GM23338 (cell line): ENCODE results near the gene TAOK2. TPM values are rescaled to one million over a fixed set of nuclear protein-coding genes. Genes with fewer than 3 reads are reported as not detected.

Experiments used
- ATAC-seq: fragments of 200-7000 bp; cut with Tn5 transposase; 3 replicates; pipeline ENCODE4 v1.9.1; 2020
- DNase-seq: peaks from one replicate; pipeline ENCODE4 v3.0.0-alpha.2; 2015; ENCODE audit warnings: low spot score
- H2AFZ ChIP-seq: fragments of 200-600 bp; sonication (generic); 2 replicates; pipeline ENCODE4 v1.8.0; 2016; ENCODE audit warnings: antibody characterized with exemption, mild to moderate bottlenecking, moderate library complexity
- H3F3A ChIP-seq: fragments of 200-600 bp; sonication (generic); replicated peaks from 2 replicates; pipeline ENCODE4 v1.8.0; 2017; ENCODE audit warnings: antibody characterized with exemption, mixed run types, low read depth
- H3K27ac ChIP-seq: fragments of 200-600 bp; sonication (generic); 2 replicates; pipeline ENCODE4 v1.6.1; 2016; ENCODE audit warnings: low read depth
- H3K27me3 ChIP-seq: fragments of 200-600 bp; sonication (generic); 2 replicates; pipeline ENCODE4 v1.8.0; 2016; ENCODE audit warnings: mild to moderate bottlenecking, mixed run types, moderate library complexity; ENCODE audit not compliant: insufficient read depth
- H3K36me3 ChIP-seq: fragments of 200-600 bp; sonication (generic); 2 replicates; pipeline ENCODE4 v1.8.0; 2016; ENCODE audit warnings: mild to moderate bottlenecking; ENCODE audit not compliant: insufficient read depth
- H3K4me1 ChIP-seq: fragments of 200-600 bp; sonication (generic); 2 replicates; pipeline ENCODE4 v1.8.0; 2016; ENCODE audit warnings: mild to moderate bottlenecking, moderate library complexity; ENCODE audit not compliant: insufficient read depth
- H3K4me2 ChIP-seq: fragments of 200-600 bp; sonication (generic); 2 replicates; pipeline ENCODE4 v1.7.1; 2017; ENCODE audit warnings: mixed run types
- H3K4me3 ChIP-seq: fragments of 200-600 bp; sonication (generic); 2 replicates; pipeline ENCODE4 v1.6.1; 2016; ENCODE audit warnings: mixed run types
- H3K79me2 ChIP-seq: fragments of 200-600 bp; sonication (generic); replicated peaks from 2 replicates; pipeline ENCODE4 v1.8.0; 2017; ENCODE audit warnings: mild to moderate bottlenecking; ENCODE audit not compliant: insufficient read depth
- H3K9me2 ChIP-seq: fragments of 200-600 bp; sonication (generic); 2 replicates; pipeline ENCODE4 v1.8.0; 2017; ENCODE audit not compliant: insufficient read depth
- H4K20me1 ChIP-seq: fragments of 200-600 bp; sonication (generic); replicated peaks from 2 replicates; pipeline ENCODE4 v1.8.0; 2017; ENCODE audit warnings: mild to moderate bottlenecking; ENCODE audit not compliant: insufficient read depth
- H3K27ac Mint-ChIP-seq: 2 replicates; pipeline ENCODE4 v1.8.0; 2020; ENCODE audit warnings: inconsistent platforms, mild to moderate bottlenecking, moderate library complexity, mixed read lengths
- H3K27me3 Mint-ChIP-seq: 3 replicates; pipeline ENCODE4 v1.8.0; 2022; ENCODE audit warnings: low read depth, mild to moderate bottlenecking, moderate library complexity, mixed read lengths, inconsistent platforms; ENCODE audit not compliant: insufficient read depth, poor library complexity
- H3K36me3 Mint-ChIP-seq: 3 replicates; pipeline ENCODE4 v1.8.0; 2021; ENCODE audit warnings: low read depth, mild to moderate bottlenecking, inconsistent platforms, moderate library complexity, mixed read lengths
- H3K4me1 Mint-ChIP-seq: 3 replicates; pipeline ENCODE4 v1.8.0; 2020; ENCODE audit warnings: mild to moderate bottlenecking, inconsistent platforms, mixed read lengths
- H3K4me3 Mint-ChIP-seq: 3 replicates; pipeline ENCODE4 v1.8.0; 2021; ENCODE audit warnings: moderate library complexity, mild to moderate bottlenecking, inconsistent platforms, mixed read lengths
- H3K9me3 Mint-ChIP-seq: 3 replicates; pipeline ENCODE4 v1.8.0; 2020; ENCODE audit warnings: moderate library complexity, mild to moderate bottlenecking, inconsistent platforms, mixed read lengths
- CREB1 ChIP-seq: fragments of 250-450 bp; sonication (Bioruptor Pico); IDR thresholded peaks from 2 replicates; pipeline ENCODE4 v1.5.0; 2020; ENCODE audit warnings: low read depth, mild to moderate bottlenecking, moderate library complexity
- ETS1 ChIP-seq: IDR thresholded peaks from 2 replicates; pipeline ENCODE4 v1.6.1; 2016; ENCODE audit warnings: antibody characterized with exemption
- EZH2phosphoT487 ChIP-seq: fragments of 200-600 bp; sonication (generic); IDR thresholded peaks from one replicate; pipeline ENCODE4 v1.8.1; 2018; ENCODE audit warnings: antibody characterized with exemption; ENCODE audit not compliant: unreplicated experiment
- NANOG ChIP-seq: IDR thresholded peaks from 2 replicates; pipeline ENCODE4 v1.6.1; 2016; ENCODE audit warnings: antibody characterized with exemption, borderline replicate concordance
- POLR2AphosphoS5 ChIP-seq: IDR thresholded peaks from 2 replicates; pipeline ENCODE4 v1.6.1; 2016; ENCODE audit warnings: antibody characterized with exemption, low read depth
- STAT1 ChIP-seq: IDR thresholded peaks from one replicate; pipeline ENCODE4 v1.6.1; 2016; ENCODE audit warnings: antibody characterized with exemption; ENCODE audit not compliant: unreplicated experiment
- polyA plus RNA-seq: library from polyadenylated mRNA; unstranded; fragments of >200 nt; fragmentation: Nextera tagmentation; extraction: Ambion mirVana; gene quantifications from 2 replicates; pipeline ENCODE4 v1.2.1, GENCODE V29; 2016
- total RNA-seq: library from RNA; depleted of rRNA; stranded (reverse); fragments of >200 nt; shearing (Covaris generic); gene quantifications from 2 replicates; pipeline ENCODE4 v1.2.3, GENCODE V29; 2014
- TF ChIP-seq, protein P1 (sequence below): fragments of 250-450 bp; sonication (Bioruptor Pico); IDR thresholded peaks from 2 replicates; pipeline ENCODE4 v1.5.0; 2020; ENCODE audit warnings: mild to moderate bottlenecking, moderate library complexity

TAOK2 gene
- total and polyA plus RNA-seq, 2 experiments from 2014 or later = 8.8 to 45.2 TPM

- H3F3A ChIP-seq = peaks cover 20% of the 10 kb centered on the region
- H3K4me3 ChIP-seq = peak within 1 kb of the TSS; percentile 94
- peaks cover 15% of the 10 kb centered on the region for H3K4me1 ChIP-seq
- Mint-ChIP-seq H3K4me3 (peak within 1 kb of the TSS; percentile 98), H3K36me3 (peaks cover 39% of the 10 kb centered on the region), H3K27me3 (peaks cover 13% of the 10 kb centered on the region), H3K4me1 (peaks cover 25% of the 10 kb centered on the region), H3K9me3 (peaks cover 2% of the 10 kb centered on the region; the same call in 2 of the 3 replicates), H3K27ac (peak within 1 kb of the TSS; percentile 98)
- ATAC-seq (peak; percentile 42), DNase-seq (peak; percentile 91)
- H4K20me1 ChIP-seq = peaks cover 8% of the 10 kb centered on the region; the same call in 1 of the 2 replicates
- H3K27ac ChIP-seq = peak within 1 kb of the TSS; percentile 82
- peak within 1 kb of the TSS; percentile 94 for H3K4me2 ChIP-seq
- no peaks in the 10 kb centered on the region for H3K9me2 ChIP-seq
- H2AFZ ChIP-seq = peak within 1 kb of the TSS; percentile 98
- H3K36me3 ChIP-seq = peaks cover 5% of the 10 kb centered on the region; the same call in 1 of the 2 replicates
- no peak for TF ChIP-seq STAT1
- peak; percentile 61 for TF ChIP-seq POLR2AphosphoS5
- peaks cover 7% of the 10 kb centered on the region; the same call in 1 of the 2 replicates for H3K79me2 ChIP-seq
- H3K27me3 ChIP-seq = no peaks in the 10 kb centered on the region
Observed at GRCh38 chr16:29995324-29995910, 21.7 kb downstream of the TAOK2 start, which contains the start of gene HIRIP3. Gene HIRIP3, minus strand, starts transcription at chr16:29995617. Its CDS starts 12 bp downstream, at chr16:29995605.

DNA sequence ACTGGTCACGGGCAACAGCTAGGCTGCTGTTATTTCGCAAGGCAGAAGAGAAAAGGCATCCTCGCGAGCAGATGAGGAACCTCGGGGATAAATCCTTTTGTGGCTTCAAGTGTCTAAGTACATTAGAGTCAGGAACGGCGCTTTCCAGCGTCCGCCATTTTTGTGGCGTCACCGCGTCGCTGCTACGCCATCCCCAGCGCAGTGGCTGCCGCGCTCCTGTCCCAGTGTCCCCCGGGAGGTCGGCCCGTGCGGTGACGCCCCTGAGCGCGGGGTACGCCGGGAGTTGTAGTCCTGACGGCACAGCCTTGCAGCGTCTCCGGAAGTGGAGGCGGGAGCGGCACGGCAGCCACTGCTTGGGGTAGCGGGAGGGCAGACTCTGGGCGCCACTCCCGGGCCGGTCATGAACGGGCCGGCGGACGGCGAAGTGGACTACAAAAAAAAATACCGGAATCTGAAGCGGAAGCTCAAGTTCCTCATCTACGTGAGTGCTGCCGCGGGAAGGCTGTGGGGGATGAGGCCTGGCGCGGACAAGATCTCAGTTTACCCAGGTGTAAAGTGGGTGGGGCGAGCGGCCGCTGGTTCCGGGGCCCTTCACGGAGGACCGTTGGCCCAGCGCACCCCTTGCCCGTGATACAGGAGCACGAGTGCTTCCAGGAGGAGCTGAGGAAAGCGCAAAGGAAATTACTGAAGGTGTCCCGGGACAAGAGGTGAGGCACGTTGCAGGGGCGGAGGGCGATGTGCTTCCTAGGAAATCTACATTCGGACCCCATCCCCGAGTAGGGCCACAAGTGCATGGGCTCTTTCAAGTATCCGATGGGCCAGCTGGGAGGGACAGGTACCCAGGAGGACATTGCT lies 22.5 kb downstream of the TAOK2 start, which contains the start of gene INO80E:
INO80E (plus strand) TSS at position 331 of the 855 bp plus-strand sequence; CDS start at position 401, 70 bp downstream.
- Histone ChIP-seq H2AFZ (peak within 1 kb of the TSS; percentile 98), H3K79me2 (peaks cover 7% of the 10 kb centered on the region; the same call in 1 of the 2 replicates), H3K36me3 (peaks cover 5% of the 10 kb centered on the region; the same call in 1 of the 2 replicates), H3K4me1 (peaks cover 21% of the 10 kb centered on the region), H4K20me1 (peaks cover 10% of the 10 kb centered on the region; the same call in 1 of the 2 replicates), H3K4me2 (peak within 1 kb of the TSS; percentile 94), H3F3A (peaks cover 20% of the 10 kb centered on the region), H3K9me2 (no peaks in the 10 kb centered on the region), H3K27me3 (no peaks in the 10 kb centered on the region), H3K27ac (peak within 1 kb of the TSS; percentile 82), H3K4me3 (peak within 1 kb of the TSS; percentile 94)
- H3K4me3 Mint-ChIP-seq = peak within 1 kb of the TSS; percentile 98
- ATAC-seq (peak; percentile 88), DNase-seq (peak; percentile 99)
- peak; percentile 89 for TF ChIP-seq POLR2AphosphoS5
- TF ChIP-seq EZH2phosphoT487 = no peak
- no peak for TF ChIP-seq NANOG
- peak; percentile 96 for TF ChIP-seq ETS1
- TF ChIP-seq CREB1 (CRISPR knock-in tag) = peak; percentile 94
- TF ChIP-seq, protein P1, sequence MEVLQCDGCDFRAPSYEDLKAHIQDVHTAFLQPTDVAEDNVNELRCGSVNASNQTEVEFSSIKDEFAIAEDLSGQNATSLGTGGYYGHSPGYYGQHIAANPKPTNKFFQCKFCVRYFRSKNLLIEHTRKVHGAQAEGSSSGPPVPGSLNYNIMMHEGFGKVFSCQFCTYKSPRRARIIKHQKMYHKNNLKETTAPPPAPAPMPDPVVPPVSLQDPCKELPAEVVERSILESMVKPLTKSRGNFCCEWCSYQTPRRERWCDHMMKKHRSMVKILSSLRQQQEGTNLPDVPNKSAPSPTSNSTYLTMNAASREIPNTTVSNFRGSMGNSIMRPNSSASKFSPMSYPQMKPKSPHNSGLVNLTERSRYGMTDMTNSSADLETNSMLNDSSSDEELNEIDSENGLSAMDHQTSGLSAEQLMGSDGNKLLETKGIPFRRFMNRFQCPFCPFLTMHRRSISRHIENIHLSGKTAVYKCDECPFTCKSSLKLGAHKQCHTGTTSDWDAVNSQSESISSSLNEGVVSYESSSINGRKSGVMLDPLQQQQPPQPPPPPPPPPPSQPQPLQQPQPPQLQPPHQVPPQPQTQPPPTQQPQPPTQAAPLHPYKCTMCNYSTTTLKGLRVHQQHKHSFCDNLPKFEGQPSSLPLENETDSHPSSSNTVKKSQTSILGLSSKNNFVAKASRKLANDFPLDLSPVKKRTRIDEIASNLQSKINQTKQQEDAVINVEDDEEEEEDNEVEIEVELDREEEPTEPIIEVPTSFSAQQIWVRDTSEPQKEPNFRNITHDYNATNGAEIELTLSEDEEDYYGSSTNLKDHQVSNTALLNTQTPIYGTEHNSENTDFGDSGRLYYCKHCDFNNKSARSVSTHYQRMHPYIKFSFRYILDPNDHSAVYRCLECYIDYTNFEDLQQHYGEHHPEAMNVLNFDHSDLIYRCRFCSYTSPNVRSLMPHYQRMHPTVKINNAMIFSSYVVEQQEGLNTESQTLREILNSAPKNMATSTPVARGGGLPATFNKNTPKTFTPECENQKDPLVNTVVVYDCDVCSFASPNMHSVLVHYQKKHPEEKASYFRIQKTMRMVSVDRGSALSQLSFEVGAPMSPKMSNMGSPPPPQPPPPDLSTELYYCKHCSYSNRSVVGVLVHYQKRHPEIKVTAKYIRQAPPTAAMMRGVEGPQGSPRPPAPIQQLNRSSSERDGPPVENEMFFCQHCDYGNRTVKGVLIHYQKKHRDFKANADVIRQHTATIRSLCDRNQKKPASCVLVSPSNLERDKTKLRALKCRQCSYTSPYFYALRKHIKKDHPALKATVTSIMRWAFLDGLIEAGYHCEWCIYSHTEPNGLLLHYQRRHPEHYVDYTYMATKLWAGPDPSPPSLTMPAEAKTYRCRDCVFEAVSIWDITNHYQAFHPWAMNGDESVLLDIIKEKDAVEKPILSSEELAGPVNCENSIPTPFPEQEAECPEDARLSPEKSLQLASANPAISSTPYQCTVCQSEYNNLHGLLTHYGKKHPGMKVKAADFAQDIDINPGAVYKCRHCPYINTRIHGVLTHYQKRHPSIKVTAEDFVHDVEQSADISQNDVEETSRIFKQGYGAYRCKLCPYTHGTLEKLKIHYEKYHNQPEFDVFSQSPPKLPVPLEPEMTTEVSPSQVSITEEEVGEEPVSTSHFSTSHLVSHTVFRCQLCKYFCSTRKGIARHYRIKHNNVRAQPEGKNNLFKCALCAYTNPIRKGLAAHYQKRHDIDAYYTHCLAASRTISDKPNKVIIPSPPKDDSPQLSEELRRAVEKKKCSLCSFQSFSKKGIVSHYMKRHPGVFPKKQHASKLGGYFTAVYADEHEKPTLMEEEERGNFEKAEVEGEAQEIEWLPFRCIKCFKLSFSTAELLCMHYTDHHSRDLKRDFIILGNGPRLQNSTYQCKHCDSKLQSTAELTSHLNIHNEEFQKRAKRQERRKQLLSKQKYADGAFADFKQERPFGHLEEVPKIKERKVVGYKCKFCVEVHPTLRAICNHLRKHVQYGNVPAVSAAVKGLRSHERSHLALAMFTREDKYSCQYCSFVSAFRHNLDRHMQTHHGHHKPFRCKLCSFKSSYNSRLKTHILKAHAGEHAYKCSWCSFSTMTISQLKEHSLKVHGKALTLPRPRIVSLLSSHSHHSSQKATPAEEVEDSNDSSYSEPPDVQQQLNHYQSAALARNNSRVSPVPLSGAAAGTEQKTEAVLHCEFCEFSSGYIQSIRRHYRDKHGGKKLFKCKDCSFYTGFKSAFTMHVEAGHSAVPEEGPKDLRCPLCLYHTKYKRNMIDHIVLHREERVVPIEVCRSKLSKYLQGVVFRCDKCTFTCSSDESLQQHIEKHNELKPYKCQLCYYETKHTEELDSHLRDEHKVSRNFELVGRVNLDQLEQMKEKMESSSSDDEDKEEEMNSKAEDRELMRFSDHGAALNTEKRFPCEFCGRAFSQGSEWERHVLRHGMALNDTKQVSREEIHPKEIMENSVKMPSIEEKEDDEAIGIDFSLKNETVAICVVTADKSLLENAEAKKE (CRISPR knock-in tag) = no peak
- H3K27me3 Mint-ChIP-seq = peaks cover 13% of the 10 kb centered on the region
- peaks cover 36% of the 10 kb centered on the region for H3K36me3 Mint-ChIP-seq
- peak within 1 kb of the TSS; percentile 98 for H3K27ac Mint-ChIP-seq
- H3K4me1 Mint-ChIP-seq = peaks cover 28% of the 10 kb centered on the region
- peaks cover 2% of the 10 kb centered on the region; the same call in 2 of the 3 replicates for H3K9me3 Mint-ChIP-seq
